GM21576 (cell line): Measurements from ENCODE around the gene SYNE4.
"Not testable (repeated sequence)": the region's sequence is repeated elsewhere in the genome, so short reads cannot be mapped to it uniquely, and the experiment has no call there.

Experiments used
- ATAC-seq: cut with Tn5 transposase; IDR thresholded peaks from one replicate; pipeline ENCODE4 v1.9.1; 2021; ENCODE audit warnings: mild to moderate bottlenecking, moderate library complexity; ENCODE audit not compliant: unreplicated experiment

Gene SYNE4

GRCh38 chr19:35990771-35991730 lies 17.6 kb downstream of the SYNE4 start:
- no peak for ATAC-seq

- no peak for ATAC-seq
Measured at GRCh38 chr19:35990156-35990555, 18.5 kb downstream of the SYNE4 start.

GRCh38 chr19:35988824-35989223 lies 19.8 kb downstream of the SYNE4 start:
- no peak for ATAC-seq

- no peak for ATAC-seq
Measured at GRCh38 chr19:35987571-35987896, 21.1 kb downstream of the SYNE4 start.

GRCh38 chr19:35986664-35987570 lies 21.7 kb downstream of the SYNE4 start:
- no peak for ATAC-seq

- ATAC-seq = no peak
Measured at GRCh38 chr19:35986111-35986510, 22.5 kb downstream of the SYNE4 start.

GRCh38 chr19:35983177-35983576 lies 25.4 kb downstream of the SYNE4 start:
- no peak for ATAC-seq

GRCh38 chr19:35980997-35981396 lies 27.6 kb downstream of the SYNE4 start:
- ATAC-seq = not testable (repeated sequence)

GRCh38 chr19:35978832-35979365 lies 29.7 kb downstream of the SYNE4 start:
- ATAC-seq = no peak

GRCh38 chr19:35978271-35978670 lies 30.3 kb downstream of the SYNE4 start:
- ATAC-seq = no peak

- no peak for ATAC-seq
Measured at GRCh38 chr19:35977446-35978222, 31.0 kb downstream of the SYNE4 start.

- no peak for ATAC-seq
Measured at GRCh38 chr19:35975608-35976214, 32.9 kb downstream of the SYNE4 start.

GRCh38 chr19:35973487-35973886 lies 35.1 kb downstream of the SYNE4 start:
- no peak for ATAC-seq

- ATAC-seq = no peak
Measured at GRCh38 chr19:35966771-35967170, 41.8 kb downstream of the SYNE4 start.

- ATAC-seq = no peak
Measured at GRCh38 chr19:35963514-35963913, 45.1 kb downstream of the SYNE4 start.

- ATAC-seq = no peak
Measured at GRCh38 chr19:35960432-35960972, 48.1 kb downstream of the SYNE4 start.

GRCh38 chr19:35959968-35960320 lies 48.7 kb downstream of the SYNE4 start:
- no peak for ATAC-seq

GRCh38 chr19:35959040-35959967 lies 49.3 kb downstream of the SYNE4 start:
- no peak for ATAC-seq

- ATAC-seq = no peak
Measured at GRCh38 chr19:35958660-35959039, 50.0 kb downstream of the SYNE4 start.
